H1 (cell line): ENCODE data around the gene MRPL20. TPM values are rescaled to one million over a fixed set of nuclear protein-coding genes. Genes with fewer than 3 reads are reported as not detected.
A peak's percentile ranks its signal among the peaks of the same experiment; 100 is the strongest.

Experiments
- CTCF ChIA-PET: fragments of 300-600 bp; sonication (Branson Sonifier 250); formaldehyde crosslinking; loops from one replicate; lab custom pipeline; 2021; ENCODE audit not compliant: partially characterized antibody; lab: Charles Lee
- POLR2A ChIA-PET: fragments of 300-600 bp; sonication (Branson Sonifier 250); formaldehyde crosslinking; loops from one replicate; lab custom pipeline; 2021; ENCODE audit warnings: inconsistent platforms; ENCODE audit not compliant: partially characterized antibody; lab: Charles Lee
- DNase-seq, 2 experiments: peaks; one replicate each; pipeline versions ENCODE4 v3.0.0 to v3.0.0-alpha.2; 2010 to 2022; ENCODE audit warnings: low spot score in 2 of 2, low read depth in 1 of 2, mixed read lengths in 1 of 2
- FAIRE-seq: peaks from 2 replicates; lab custom pipeline; 2011; peaks lifted over from hg19 to GRCh38; lab: Jason Lieb, UNC
- H2AFZ ChIP-seq: 2 replicates; pipeline ENCODE4 v1.8.1; 2012; ENCODE audit warnings: low read length, inconsistent platforms
- H2AK5ac ChIP-seq: 2 replicates; pipeline ENCODE4 v1.6.1; 2013; ENCODE audit warnings: low read depth, low read length
- H2BK120ac ChIP-seq: replicated peaks from 2 replicates; pipeline ENCODE3; 2013; ENCODE audit warnings: low read depth, low read length, inconsistent platforms
- H2BK12ac ChIP-seq: 2 replicates; pipeline ENCODE4 v1.6.1; 2013; ENCODE audit warnings: low read depth, low read length
- H2BK15ac ChIP-seq: 2 replicates; pipeline ENCODE4 v1.6.1; 2013; ENCODE audit warnings: low read length
- H2BK20ac ChIP-seq: 2 replicates; pipeline ENCODE4 v1.6.1; 2013; ENCODE audit warnings: low read length
- H2BK5ac ChIP-seq: 2 replicates; pipeline ENCODE4 v1.6.1; 2013; ENCODE audit warnings: low read depth, low read length
- H3K14ac ChIP-seq: 2 replicates; pipeline ENCODE4 v1.6.1; 2013; ENCODE audit warnings: inconsistent platforms; ENCODE audit not compliant: insufficient read length
- H3K18ac ChIP-seq: 2 replicates; pipeline ENCODE4 v1.6.1; 2013; ENCODE audit warnings: low read length; ENCODE audit errors: extremely low read depth
- H3K23ac ChIP-seq: 2 replicates; pipeline ENCODE4 v1.6.1; 2013; ENCODE audit warnings: inconsistent platforms; ENCODE audit not compliant: insufficient read length
- H3K23me2 ChIP-seq: 2 replicates; pipeline ENCODE4 v1.6.1; 2013; ENCODE audit warnings: low read depth, low read length
- H3K27ac ChIP-seq: 2 replicates; pipeline ENCODE4 v1.6.1; 2011; ENCODE audit warnings: low read depth, low read length, inconsistent platforms
- H3K27me3 ChIP-seq, 4 experiments: replicated peaks in 1 of 4; 1 replicate in 1 of 4; 2 replicates in 3 of 4; pipeline versions ENCODE4 v1.6.1 to v1.8.1; 2011 to 2013; ENCODE audit warnings: low read length in 3 of 4, mild to moderate bottlenecking in 3 of 4, inconsistent platforms in 2 of 4, mixed read lengths in 2 of 4, moderate library complexity in 1 of 4; ENCODE audit not compliant: control insufficient read depth in 3 of 4, insufficient read depth in 3 of 4; ENCODE audit errors: extremely low read depth in 1 of 4
- H3K36me3 ChIP-seq, 4 experiments: 2 replicates each; pipeline versions ENCODE4 v1.6.1 to v1.8.1; 2011 to 2013; ENCODE audit warnings: mild to moderate bottlenecking in 4 of 4, low read length in 3 of 4, moderate library complexity in 2 of 4, control low read depth in 1 of 4, inconsistent platforms in 1 of 4; ENCODE audit not compliant: insufficient read depth in 4 of 4, control insufficient read depth in 2 of 4
- H3K4ac ChIP-seq: replicated peaks from 2 replicates; pipeline ENCODE3; 2013; ENCODE audit warnings: low read length, low read depth, mixed read lengths, inconsistent platforms; ENCODE audit not compliant: insufficient read length
- H3K4me1 ChIP-seq, 4 experiments: replicated peaks in 1 of 4; 1 replicate in 1 of 4; 2 replicates in 3 of 4; pipeline versions ENCODE4 v1.6.1 to v1.8.1; 2011 to 2013; ENCODE audit warnings: low read length in 3 of 4, inconsistent platforms in 2 of 4, mixed read lengths in 1 of 4; ENCODE audit not compliant: insufficient read depth in 4 of 4, control insufficient read depth in 3 of 4
- H3K4me2 ChIP-seq, 2 experiments: 2 replicates each; pipeline versions ENCODE4 v1.6.1 to v1.8.1; 2011 to 2013; ENCODE audit warnings: low read depth in 2 of 2, low read length in 2 of 2, control low read depth in 1 of 2, inconsistent platforms in 1 of 2, mild to moderate bottlenecking in 1 of 2; ENCODE audit not compliant: insufficient read depth in 1 of 2
- H3K4me3 ChIP-seq, 4 experiments: fragments of 200-600, 300-600 bp in 1 of 4; sonication (generic), shearing (Covaris generic), sonication (Bioruptor Twin) in 1 of 4; 2 replicates each; pipeline versions ENCODE4 v1.5.1 to v1.8.1; 2011 to 2016; ENCODE audit warnings: low read length in 4 of 4, low read depth in 3 of 4, control low read depth in 2 of 4, inconsistent platforms in 2 of 4, mild to moderate bottlenecking in 2 of 4, mixed read lengths in 1 of 4, moderate library complexity in 1 of 4; ENCODE audit not compliant: insufficient read depth in 2 of 4; ENCODE audit errors: extremely low read depth in 1 of 4
- H3K56ac ChIP-seq: replicated peaks from 2 replicates; pipeline ENCODE3; 2013; ENCODE audit warnings: low read depth, mild to moderate bottlenecking, mixed read lengths, low read length, inconsistent platforms; ENCODE audit not compliant: insufficient read length
- H3K79me1 ChIP-seq: 2 replicates; pipeline ENCODE4 v1.6.1; 2013; ENCODE audit warnings: low read depth, low read length, control low read depth
- H3K79me2 ChIP-seq, 2 experiments: 2 replicates each; pipeline versions ENCODE4 v1.6.1 to v1.8.1; 2012 to 2013; ENCODE audit warnings: low read length in 2 of 2, mild to moderate bottlenecking in 2 of 2, inconsistent platforms in 1 of 2; ENCODE audit not compliant: insufficient read depth in 2 of 2, control insufficient read depth in 1 of 2
- H3K9ac ChIP-seq, 4 experiments: replicated peaks in 1 of 4; 1 replicate in 1 of 4; 2 replicates in 3 of 4; pipeline versions ENCODE4 v1.6.1 to v1.8.1; 2011 to 2013; ENCODE audit warnings: low read depth in 3 of 4, low read length in 3 of 4, control low read depth in 2 of 4, mild to moderate bottlenecking in 2 of 4, moderate library complexity in 2 of 4, inconsistent platforms in 1 of 4; ENCODE audit errors: extremely low read depth in 1 of 4
- H3K9me3 ChIP-seq, 2 experiments: 2 replicates each; pipeline versions ENCODE4 v1.6.1 to v1.8.1; 2012 to 2013; ENCODE audit warnings: mild to moderate bottlenecking in 2 of 2, moderate library complexity in 2 of 2, control low read depth in 1 of 2, inconsistent platforms in 1 of 2, low read depth in 1 of 2, low read length in 1 of 2, mixed read lengths in 1 of 2; ENCODE audit not compliant: insufficient read depth in 2 of 2
- H4K20me1 ChIP-seq, 2 experiments: replicated peaks in 1 of 2; 2 replicates each; pipeline versions ENCODE3 to v1.8.1; 2011 to 2013; ENCODE audit warnings: inconsistent platforms in 2 of 2, low read length in 2 of 2, mild to moderate bottlenecking in 1 of 2; ENCODE audit not compliant: insufficient read depth in 2 of 2, control insufficient read depth in 1 of 2
- H4K5ac ChIP-seq: 2 replicates; pipeline ENCODE4 v1.6.1; 2013; ENCODE audit warnings: low read length, low read depth, mixed read lengths, inconsistent platforms; ENCODE audit not compliant: insufficient read length
- H4K8ac ChIP-seq: 2 replicates; pipeline ENCODE4 v1.8.0; 2013; ENCODE audit warnings: mild to moderate bottlenecking, moderate library complexity, low read length, inconsistent platforms; ENCODE audit not compliant: insufficient read depth; ENCODE audit errors: extremely low read depth
- H4K91ac ChIP-seq: replicated peaks from 2 replicates; pipeline ENCODE3; 2013; ENCODE audit warnings: low read length, mixed read lengths, inconsistent platforms; ENCODE audit not compliant: insufficient read length
- BCL11A ChIP-seq, 2 experiments: IDR thresholded peaks; one replicate each; pipeline ENCODE4 v1.6.1; 2011; ENCODE audit warnings: low read depth in 2 of 2, low read length in 2 of 2, mild to moderate bottlenecking in 2 of 2
- WGBS, 2 experiments: shearing (Covaris generic) in 1 of 2; methylation state at CpG; one replicate each; pipeline versions ENCODE4 v1.1.6 to v1.1.7; 2013 to 2015; ENCODE audit warnings: low lambda C conversion rate in 2 of 2, mixed read lengths in 2 of 2, inconsistent platforms in 1 of 2, low coverage in 1 of 2, missing lambda C conversion rate in 1 of 2; ENCODE audit not compliant: insufficient replicate concordance in 2 of 2, insufficient coverage in 1 of 2, insufficient read length in 1 of 2; ENCODE audit errors: extremely low coverage in 1 of 2, missing lambda C conversion rate in 1 of 2; 5-methylcytosine and 5-hydroxymethylcytosine counted together
- polyA plus RNA-seq, 7 experiments: library from polyadenylated mRNA; depleted of rRNA in 3 of 7; stranded (reverse) in 5 of 7; unstranded in 2 of 7; fragments of >200 nt in 5 of 7; fragments of 200-250 nt in 2 of 7; gene quantifications; 1 replicate in 5 of 7; 2 replicates in 1 of 7; 4 replicates in 1 of 7; pipeline versions ENCODE4 v1.2.1 to v1.2.3, GENCODE V29; 2011 to 2013; ENCODE audit warnings: missing spikeins in 2 of 7, mixed read lengths in 2 of 7
- total RNA-seq: library from RNA; stranded (reverse); fragmentation: NEBNext Ultra II Directional; extraction: Animal tissue kit (Norgen Biotek cat#: 25700); gene quantifications from 2 replicates; pipeline ENCODE4 v1.2.1, GENCODE V29; 2021
- TF ChIP-seq, protein P1 (sequence below): IDR thresholded peaks from 2 replicates; pipeline ENCODE4 v1.6.1; 2011; ENCODE audit warnings: low read length, improper control_type of control experiment

Gene MRPL20
- total and polyA plus RNA-seq, 2 of the 8 experiments (the other 6 are each of a cell fraction or from before 2014, with no cell fraction given): 126 to 151 TPM

- 67% methylated on average over 23 of the region's 29 CpGs; no CpG with 5 or more reads in 1 of the 2 experiments for WGBS, 2 experiments
- Histone ChIP-seq H4K8ac (peak within 1 kb of the TSS; percentile 72), H3K56ac (no peak within 1 kb of the TSS), H3K79me2 (no peaks in the 10 kb centered on the region), H4K20me1 (no peaks in the 10 kb centered on the region), H3K36me3 (no peaks in the 10 kb centered on the region), H2BK12ac (peak within 1 kb of the TSS; percentile 92), H3K23me2 (peaks cover 14% of the 10 kb centered on the region), H3K79me1 (no peaks in the 10 kb centered on the region), H4K5ac (no peak within 1 kb of the TSS), H3K18ac (peak within 1 kb of the TSS; percentile 78), H3K14ac (no peak within 1 kb of the TSS), H2AFZ (no peak within 1 kb of the TSS), H2AK5ac (peak within 1 kb of the TSS; percentile 83; the same call in 1 of the 2 replicates), H3K27me3 (peaks cover 9 to 17% (median 14%) of the 10 kb centered on the region in 4 experiments), H4K91ac (peak within 1 kb of the TSS; percentile 91), H3K4ac (peak within 1 kb of the TSS; percentile 7), H3K27ac (no peak within 1 kb of the TSS), H2BK120ac (no peak within 1 kb of the TSS), H3K9me3 (no peaks in the 10 kb centered on the region), H3K4me3 (peak within 1 kb of the TSS in 2 of 4 experiments; percentile 16 to 18; a peak in 3 of 8 replicates), H3K9ac (0 out of 7 replicates have a peak within 1 kb of the TSS, but pooled peaks of 1 of the 4 experiments have one; percentile 8), H2BK5ac (peak within 1 kb of the TSS; percentile 60; the same call in 1 of the 2 replicates), H3K23ac (no peak within 1 kb of the TSS), H3K4me2 (peak within 1 kb of the TSS; percentile 47 to 50; a peak in 3 of 4 replicates), H2BK20ac (peak within 1 kb of the TSS; percentile 48; the same call in 1 of the 2 replicates), H2BK15ac (peak within 1 kb of the TSS; percentile 88), H3K4me1 (peaks cover 2 to 34% (median 23%) of the 10 kb centered on the region in 4 experiments)
- peak in 1 of 2 experiments; percentile 66 for DNase-seq
- POLR2A ChIA-PET: interaction anchor here (0.6 to 4.0 kb wide), 9 partner anchors 12 to 62 kb away, joined by 3 to 19 read pairs (median 4); partner anchors contain the start of genes ANKRD65, AURKAIP1 and MRPL20
- FAIRE-seq: no peak
- CTCF ChIA-PET: interaction anchor here (0.7 to 2.9 kb wide), 5 partner anchors 10 to 44 kb away, joined by 3 to 18 read pairs (median 4); no protein-coding TSS in a partner anchor
- TF ChIP-seq BCL11A (IDR thresholded peaks at IDR 0.05; ENCODE audit: low read depth in 2 of 2, low read length in 2 of 2): no peak
- TF ChIP-seq, protein P1, sequence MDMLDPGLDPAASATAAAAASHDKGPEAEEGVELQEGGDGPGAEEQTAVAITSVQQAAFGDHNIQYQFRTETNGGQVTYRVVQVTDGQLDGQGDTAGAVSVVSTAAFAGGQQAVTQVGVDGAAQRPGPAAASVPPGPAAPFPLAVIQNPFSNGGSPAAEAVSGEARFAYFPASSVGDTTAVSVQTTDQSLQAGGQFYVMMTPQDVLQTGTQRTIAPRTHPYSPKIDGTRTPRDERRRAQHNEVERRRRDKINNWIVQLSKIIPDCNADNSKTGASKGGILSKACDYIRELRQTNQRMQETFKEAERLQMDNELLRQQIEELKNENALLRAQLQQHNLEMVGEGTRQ: peak; percentile 30; the same call in 1 of the 2 replicates
Measured at GRCh38 chr1:1358433-1359271, 48.4 kb downstream of the MRPL20 start, which contains the start of gene MXRA8. MXRA8 (minus strand) TSS chr1:1358555; CDS start chr1:1358504, 51 bp downstream.
